Nucleus accumbens (tissue), 56 donors: ENCODE results near the gene PTPRG.

Source experiments
- DNase-seq, 56 donors: peaks; one replicate each; lab custom pipeline; 2025; lab: John Stamatoyannopoulos, UW

PTPRG gene

DNA sequence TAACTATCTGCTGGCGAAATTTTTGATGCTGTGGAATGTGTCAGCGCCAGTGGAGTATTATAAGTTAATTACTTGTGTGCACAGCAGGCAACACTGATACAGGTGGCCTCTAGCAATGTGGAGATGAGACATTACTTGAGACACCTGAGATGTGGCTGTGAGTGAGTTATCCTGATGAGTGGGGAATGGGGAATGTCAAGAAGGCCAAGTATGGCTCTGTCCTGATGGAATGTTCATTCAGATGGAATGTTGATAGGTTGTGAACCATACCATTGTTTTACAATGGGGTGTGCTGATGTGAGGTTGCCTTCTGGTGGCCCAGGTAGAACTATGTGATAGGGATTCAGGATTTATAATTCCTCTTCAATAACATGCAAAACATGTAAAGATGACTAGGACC is 404.8 kb downstream of the PTPRG start:
- DNase-seq: no peak

DNA sequence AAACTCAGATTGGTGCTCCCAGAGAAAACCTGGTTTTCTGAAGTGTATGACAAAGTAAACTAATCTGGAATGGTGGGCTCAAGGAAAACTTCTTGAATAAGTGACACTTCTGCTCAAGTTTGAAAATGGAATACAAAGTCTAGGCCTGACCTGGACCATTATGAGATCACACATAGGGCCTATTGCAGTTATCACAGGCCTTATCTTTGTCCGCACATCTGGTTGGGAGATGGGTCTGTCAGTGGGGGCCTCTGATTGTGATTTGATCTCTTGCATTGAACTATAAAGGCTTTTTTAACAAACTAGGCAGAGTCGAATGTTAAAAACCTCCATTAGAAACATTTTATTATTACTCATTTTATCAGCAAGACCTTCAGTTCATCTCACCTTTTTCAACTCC is 405.6 kb downstream of the PTPRG start:
- DNase-seq: no peak

GRCh38 chr3:61967937-61968336 is 406.6 kb downstream of the PTPRG start:
- DNase-seq: no peak

GRCh38 chr3:61974662-61975061 is 413.3 kb downstream of the PTPRG start:
- DNase-seq: no peak

- DNase-seq: no peak
These were observed 413.8 kb downstream of the PTPRG start for GRCh38 chr3:61975199-61975598.

GRCh38 chr3:61975936-61976335 is 414.6 kb downstream of the PTPRG start:
- DNase-seq: no peak

- no peak for DNase-seq
These were observed 417.4 kb downstream of the PTPRG start for GRCh38 chr3:61978460-61979419.

GRCh38 chr3:61979638-61980037 is 418.3 kb downstream of the PTPRG start:
- no peak for DNase-seq

- no peak for DNase-seq
These were observed 418.7 kb downstream of the PTPRG start for GRCh38 chr3:61980041-61980440.

DNA sequence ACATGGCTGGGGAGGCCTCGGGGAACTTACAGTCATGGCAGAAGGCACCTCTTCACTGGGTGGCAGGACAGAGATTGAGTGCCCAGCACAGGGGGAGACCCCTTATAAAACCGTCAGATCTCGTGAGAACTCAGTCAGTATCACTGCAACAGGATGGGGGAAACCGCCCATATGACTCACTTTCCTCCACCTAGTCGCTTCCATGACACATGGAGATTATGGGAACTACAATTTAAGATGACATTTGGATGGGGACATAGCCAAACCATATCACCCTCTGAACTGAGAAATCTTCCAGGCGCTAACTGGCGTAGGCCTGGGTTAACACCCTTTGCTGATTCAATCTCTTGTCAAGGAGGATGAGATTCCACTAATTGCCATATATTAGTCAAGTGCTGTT is 419.7 kb downstream of the PTPRG start:
- DNase-seq: no peak

DNA sequence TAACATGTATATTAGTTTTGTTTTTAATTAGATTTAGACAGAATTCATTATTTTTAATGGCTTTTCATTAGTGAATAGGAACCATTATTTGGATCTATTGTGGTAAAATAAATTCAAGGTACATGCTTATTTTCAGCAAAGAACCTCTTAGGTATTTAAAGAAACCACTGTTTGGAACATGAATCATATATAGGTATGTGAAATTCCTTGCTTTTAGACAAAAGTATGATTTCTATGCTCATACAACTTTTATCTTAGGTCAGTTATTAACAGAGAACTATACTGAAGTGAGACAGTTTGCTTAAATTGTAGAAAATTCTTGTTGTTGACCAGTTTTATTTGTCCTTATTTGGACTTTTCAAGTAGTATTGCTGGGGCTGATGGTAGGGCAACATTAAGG is 422.1 kb downstream of the PTPRG start:
- DNase-seq: no peak

- no peak for DNase-seq
These were observed 423.6 kb downstream of the PTPRG start for GRCh38 chr3:61985020-61985419.

DNA sequence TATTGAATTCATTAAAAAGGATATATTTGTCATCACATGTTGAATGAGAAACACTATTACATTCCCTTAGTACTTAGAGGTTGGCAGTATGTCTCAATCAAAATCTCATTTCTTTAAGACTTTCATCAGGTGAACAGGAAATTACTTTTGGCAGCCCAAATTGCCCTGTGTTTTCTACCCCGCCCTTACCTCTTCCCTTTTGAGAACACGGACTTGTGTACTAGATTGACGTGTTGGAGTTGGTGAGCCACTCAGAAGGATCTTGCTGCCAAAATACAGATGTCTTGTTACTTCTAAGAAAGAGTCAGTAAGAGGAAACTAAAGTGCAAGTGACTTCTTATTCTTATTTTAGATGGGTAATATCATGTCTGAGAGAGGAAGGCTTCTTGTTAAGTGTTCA is 425.1 kb downstream of the PTPRG start:
- no peak for DNase-seq

DNA sequence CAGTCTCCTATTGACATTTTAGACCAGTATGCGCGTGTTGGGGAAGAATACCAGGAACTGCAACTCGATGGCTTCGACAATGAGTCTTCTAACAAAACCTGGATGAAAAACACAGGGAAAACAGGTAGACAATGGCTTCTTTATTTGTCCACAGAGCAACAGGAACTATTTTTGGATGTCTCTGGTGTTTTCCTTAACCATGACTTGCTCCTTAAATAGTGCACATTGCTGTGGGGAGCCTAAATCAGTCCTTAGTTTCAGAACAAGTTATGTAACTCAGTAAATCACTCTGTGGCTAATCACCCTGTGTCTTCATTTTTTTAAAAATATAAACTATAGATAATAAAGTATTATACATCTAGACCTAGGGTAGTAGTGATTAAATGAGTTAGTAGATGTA is 428.3 kb downstream of the PTPRG start:
- no peak for DNase-seq

DNA sequence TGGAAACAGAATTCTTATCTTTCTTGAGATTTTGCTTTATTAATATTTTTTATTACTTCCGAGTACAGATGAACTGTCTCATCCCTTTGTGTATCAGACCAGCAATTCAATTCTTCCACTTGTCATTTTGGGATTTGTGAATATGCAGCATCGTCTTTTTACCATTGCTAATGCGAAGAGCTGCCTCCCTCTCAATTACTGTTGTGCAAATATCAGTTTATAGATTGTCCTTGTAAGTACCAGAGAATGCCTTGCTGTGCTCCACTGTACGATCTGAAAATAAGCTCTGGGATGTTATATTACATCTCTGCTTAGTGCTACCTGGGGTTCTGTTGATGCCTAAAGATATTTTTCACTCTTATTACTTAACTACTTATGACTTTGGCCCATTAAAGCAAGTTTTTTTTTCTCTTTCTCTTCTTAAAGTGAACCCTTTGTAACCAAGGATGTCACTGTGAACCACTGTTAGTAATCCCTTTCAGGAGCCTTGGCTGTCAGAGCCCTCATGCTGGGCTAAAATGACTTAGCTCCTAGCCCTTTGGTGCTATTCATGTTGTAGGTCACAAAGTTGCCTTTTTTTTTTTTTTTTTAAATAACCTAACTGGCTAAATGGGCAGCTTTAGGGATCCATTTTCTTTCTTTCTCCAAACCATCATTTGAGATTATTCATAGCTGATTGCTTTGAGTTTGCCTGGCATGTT is 429.1 kb downstream of the PTPRG start:
- no peak for DNase-seq

DNA sequence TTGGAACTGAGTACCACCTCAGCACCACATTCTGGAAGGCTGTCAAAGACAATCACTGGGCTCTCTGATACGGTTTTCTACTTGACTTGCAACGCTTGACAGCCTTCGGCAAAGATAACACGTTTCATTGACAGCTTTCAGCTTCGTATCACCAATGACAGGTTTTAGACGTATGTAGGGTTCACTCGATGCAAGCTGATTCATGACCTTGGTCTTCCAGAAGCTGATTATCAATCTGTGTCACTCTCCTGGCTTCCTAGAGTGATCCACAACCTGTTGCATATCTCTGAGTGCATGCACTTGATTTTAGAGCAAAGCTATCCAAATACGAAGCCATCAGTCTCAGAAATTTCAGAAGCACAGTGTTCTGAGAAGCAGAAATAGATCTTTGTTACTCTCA is 430.3 kb downstream of the PTPRG start:
- no peak for DNase-seq

GRCh38 chr3:61996366-61996765 is 435.0 kb downstream of the PTPRG start:
- DNase-seq: no peak

GRCh38 chr3:61997101-61997500 is 435.7 kb downstream of the PTPRG start:
- DNase-seq: no peak

- no peak for DNase-seq
These were observed 442.5 kb downstream of the PTPRG start for GRCh38 chr3:62003835-62004234.

GRCh38 chr3:62007036-62007435 is 445.7 kb downstream of the PTPRG start:
- peak in 9 of 56 donors; percentile 1 to 37 (median 18) for DNase-seq

DNA sequence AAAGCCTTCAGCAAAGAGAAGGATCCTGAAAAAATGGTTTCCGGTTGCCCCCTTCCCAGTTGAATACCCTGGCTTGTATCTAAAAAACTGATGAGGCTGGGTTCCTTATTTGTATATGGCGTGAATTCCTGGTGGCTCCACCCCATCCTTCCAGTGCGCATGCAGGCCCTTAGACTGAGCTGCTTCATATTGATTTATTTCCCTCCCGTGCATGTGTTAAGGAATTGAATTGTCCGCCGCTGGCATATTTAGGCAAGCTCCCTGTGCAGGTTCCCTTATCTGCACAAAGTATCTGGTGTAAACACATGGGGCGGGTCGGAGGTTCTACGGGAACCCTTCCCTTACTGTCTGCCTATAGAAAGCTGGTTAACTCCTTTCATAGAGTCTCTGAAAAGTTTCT is 449.6 kb downstream of the PTPRG start:
- no peak for DNase-seq

- no peak for DNase-seq
These were observed 450.3 kb downstream of the PTPRG start for GRCh38 chr3:62011666-62012065.
